Endothelial cell of umbilical vein (primary cell): ENCODE results near the gene MBD3. TPM values are rescaled to one million over a fixed set of nuclear protein-coding genes. Genes with fewer than 3 reads are reported as not detected.

Experiments used
- BruUV-seq: library from RNA; stranded (reverse); fragments of 400-500 nt; replicated peaks from 2 replicates; lab custom pipeline; 2021; lab: Mats Ljungman, UMichigan
- CTCF ChIA-PET: fragments of 300-600, 350-600 bp; sonication (Branson Sonifier 250); formaldehyde crosslinking; loops from one replicate; lab custom pipeline; 2021; ENCODE audit warnings: antibody characterized with exemption, inconsistent platforms; lab: Charles Lee
- POLR2A ChIA-PET: fragments of 300-600, 350-600 bp; sonication (Branson Sonifier 250); formaldehyde crosslinking; loops from one replicate; lab custom pipeline; 2021; ENCODE audit warnings: antibody characterized with exemption, inconsistent platforms; lab: Charles Lee
- DNase-seq: peaks from one replicate; pipeline ENCODE4 v3.0.0-alpha.2; 2011; ENCODE audit warnings: low read depth, low spot score
- FAIRE-seq: peaks from 2 replicates; lab custom pipeline; 2011; peaks lifted over from hg19 to GRCh38; lab: Jason Lieb, UNC
- H2AFZ ChIP-seq: 2 replicates; pipeline ENCODE4 v1.6.0; 2012; ENCODE audit warnings: low read depth, low read length, control low read depth, inconsistent platforms
- H3K27ac ChIP-seq: 2 replicates; pipeline ENCODE4 v1.5.1; 2011; ENCODE audit warnings: low read depth, mild to moderate bottlenecking, control low read depth, low read length, moderate library complexity; ENCODE audit not compliant: insufficient read depth
- H3K27me3 ChIP-seq, 2 experiments: 2 replicates each; pipeline versions ENCODE4 v1.6.0 to v1.6.1; 2011; ENCODE audit warnings: low read length in 2 of 2, mixed read lengths in 1 of 2; ENCODE audit not compliant: control insufficient read depth in 2 of 2, insufficient read depth in 2 of 2
- H3K36me3 ChIP-seq, 2 experiments: 2 replicates in 1 of 2; 3 replicates in 1 of 2; pipeline ENCODE4 v1.5.1; 2011; ENCODE audit warnings: low read length in 2 of 2, mild to moderate bottlenecking in 1 of 2, moderate library complexity in 1 of 2; ENCODE audit not compliant: control insufficient read depth in 2 of 2, insufficient read depth in 2 of 2; ENCODE audit errors: extremely low read depth in 1 of 2
- H3K4me1 ChIP-seq: 3 replicates; pipeline ENCODE4 v1.5.1; 2011; ENCODE audit warnings: mild to moderate bottlenecking, low read length; ENCODE audit not compliant: control insufficient read depth, insufficient read depth; ENCODE audit errors: extremely low read depth
- H3K4me2 ChIP-seq: 2 replicates; pipeline ENCODE4 v1.6.1; 2011; ENCODE audit warnings: low read length, control low read depth, mixed read lengths; ENCODE audit not compliant: insufficient read depth
- H3K4me3 ChIP-seq, 3 experiments: fragments of 200-600 bp in 1 of 3; sonication (generic), shearing (Covaris generic) in 1 of 3; replicated peaks in 1 of 3; 2 replicates each; pipeline ENCODE4 v1.5.1; 2011 to 2016; ENCODE audit warnings: control low read depth in 3 of 3, low read length in 3 of 3, mild to moderate bottlenecking in 2 of 3, inconsistent platforms in 1 of 3, low read depth in 1 of 3, moderate library complexity in 1 of 3; ENCODE audit not compliant: insufficient read depth in 1 of 3
- H3K79me2 ChIP-seq: 2 replicates; pipeline ENCODE4 v1.6.0; 2012; ENCODE audit warnings: low read length, inconsistent platforms; ENCODE audit not compliant: control insufficient read depth, insufficient read depth
- H3K9ac ChIP-seq: replicated peaks from 2 replicates; pipeline ENCODE3; 2011; ENCODE audit warnings: low read length, control low read depth; ENCODE audit not compliant: insufficient read depth; ENCODE audit errors: extremely low read depth
- H3K9me1 ChIP-seq: replicated peaks from 3 replicates; pipeline ENCODE4 v1.6.0; 2011; ENCODE audit warnings: mild to moderate bottlenecking, low read length; ENCODE audit not compliant: control insufficient read depth, insufficient read depth; ENCODE audit errors: extremely low read depth
- H3K9me3 ChIP-seq: replicated peaks from 2 replicates; pipeline ENCODE4 v1.5.1; 2012; ENCODE audit warnings: low read length, inconsistent platforms; ENCODE audit not compliant: control insufficient read depth, insufficient read depth
- H4K20me1 ChIP-seq: replicated peaks from 2 replicates; pipeline ENCODE3; 2011; ENCODE audit warnings: mild to moderate bottlenecking, low read length; ENCODE audit not compliant: control insufficient read depth, insufficient read depth; ENCODE audit errors: extremely low read depth
- CTCF ChIP-seq, 2 donors: IDR thresholded peaks; 1 replicate in 1 of 2; 2 replicates in 1 of 2; pipeline ENCODE4 v1.5.1; 2011; ENCODE audit warnings: low read length in 2 of 2, mild to moderate bottlenecking in 2 of 2, moderate library complexity in 2 of 2, control low read depth in 1 of 2, inconsistent platforms in 1 of 2, low read depth in 1 of 2; ENCODE audit not compliant: insufficient read depth in 1 of 2; ENCODE audit errors: extremely low read depth in 1 of 2
- EZH2 ChIP-seq: IDR thresholded peaks from 2 replicates; pipeline ENCODE4 v1.6.1; 2012; ENCODE audit warnings: borderline replicate concordance, low read depth, mild to moderate bottlenecking, moderate library complexity, low read length, inconsistent platforms; ENCODE audit not compliant: severe bottlenecking
- FOS ChIP-seq: IDR thresholded peaks from 2 replicates; pipeline ENCODE4 v1.6.1; 2011; ENCODE audit warnings: mild to moderate bottlenecking, low read length, moderate library complexity, borderline replicate concordance; ENCODE audit not compliant: insufficient read depth
- GATA2 ChIP-seq: IDR thresholded peaks from 2 replicates; pipeline ENCODE4 v1.7.0; 2011; ENCODE audit warnings: low read depth, mild to moderate bottlenecking, moderate library complexity, mixed read lengths, low read length; ENCODE audit not compliant: insufficient read length, insufficient read depth
- JUN ChIP-seq: IDR thresholded peaks from 2 replicates; pipeline ENCODE4 v1.6.1; 2011; ENCODE audit warnings: borderline replicate concordance, low read depth; ENCODE audit not compliant: insufficient read length, insufficient read depth
- MAX ChIP-seq: IDR thresholded peaks from 2 replicates; pipeline ENCODE4 v1.6.1; 2011; ENCODE audit not compliant: insufficient read depth, insufficient read length
- MYC ChIP-seq: IDR thresholded peaks from one replicate; pipeline ENCODE4 v1.6.1; 2011; ENCODE audit warnings: mild to moderate bottlenecking, low read depth, low read length
- POLR2A ChIP-seq: IDR thresholded peaks from 2 replicates; pipeline ENCODE4 v1.6.1; 2012; ENCODE audit warnings: low read depth, mild to moderate bottlenecking, control low read depth, low read length
- POLR2AphosphoS5 ChIP-seq: IDR thresholded peaks from 2 replicates; pipeline ENCODE4 v1.6.1; 2012; ENCODE audit warnings: low read depth, mild to moderate bottlenecking, control low read depth, low read length, moderate library complexity; ENCODE audit not compliant: insufficient read depth
- dilution Hi-C: fragments of 300-500 bp; cut with MboI; formaldehyde crosslinking; loops from one replicate; pipeline ENCODE4 v1.15.0; 2019; ENCODE audit warnings: low sequenced_read_pairs; ENCODE audit not compliant: extremely low pct_ligation_motif_present
- intact Hi-C: fragments of 100-400 bp; cut with micrococcal nuclease; formaldehyde crosslinking; loops from one replicate; pipeline ENCODE4 v1.10.0; 2022
- polyA plus RNA-seq, 4 experiments: library from polyadenylated mRNA; depleted of rRNA in 3 of 4; stranded (reverse) in 3 of 4; unstranded in 1 of 4; fragments of >200 nt; gene quantifications; 2 replicates each; pipeline versions ENCODE4 v1.2.1 to v1.2.3, GENCODE V29; 2011 to 2012; ENCODE audit warnings: missing spikeins in 1 of 4
- total RNA-seq: library from RNA; stranded (reverse); gene quantifications from 2 replicates; pipeline ENCODE4 v1.2.3, GENCODE V29; 2021

MBD3 gene
- total and polyA plus RNA-seq, 2 donors (not counting 3 experiments of a cell fraction or from before 2014, with no cell fraction given) = 96.8 to 120 TPM

GRCh38 chr19:1616396-1616795, 23.7 kb upstream of the MBD3 start:
- POLR2A ChIA-PET = interaction anchor here (0.6 kb wide), 1 partner anchor 44 kb away, joined by 8 read pairs; no protein-coding TSS in a partner anchor
- no TSS peak for BruUV-seq

More at GRCh38 chr19:1616396-1616795, 23.7 kb upstream of the MBD3 start:
- no peak for FAIRE-seq
- dilution Hi-C loops = no loop called here
- intact Hi-C loops = no loop called here
- Histone ChIP-seq H3K4me1 (no peaks in the 10 kb centered on the region), H3K79me2 (no peaks in the 10 kb centered on the region), H2AFZ (no peak overlapping the region), H3K36me3 (peaks cover 17 to 67% of the 10 kb centered on the region in 2 experiments), H3K9me3 (no peaks in the 10 kb centered on the region), H3K27ac (no peak overlapping the region), H3K4me3 (no peak overlapping the region), H4K20me1 (no peaks in the 10 kb centered on the region), H3K9me1 (no peaks in the 10 kb centered on the region), H3K4me2 (no peak overlapping the region), H3K9ac (no peak overlapping the region), H3K27me3 (no peaks in the 10 kb centered on the region)
- no peak for DNase-seq
- CTCF ChIA-PET = interaction anchor here (1.6 kb wide), 1 partner anchor 70 kb away, joined by 4 read pairs; no protein-coding TSS in a partner anchor
- TF ChIP-seq CTCF (IDR thresholded peaks at IDR 0.05; ENCODE audit: extremely low read depth in 1 of 2, insufficient read depth in 1 of 2, low read depth in 1 of 2, low read length in 2 of 2) (no peak), GATA2 (no peak), MAX (no peak), FOS (no peak), JUN (no peak), POLR2AphosphoS5 (no peak), MYC (no peak), POLR2A (no peak), EZH2 (no peak)
